ENCODE measurements around the gene TATDN2.

Gene TATDN2

GRCh38 chr3:10320320-10320677 is 72.0 kb downstream of the TATDN2 start:
- no peak for DNase-seq

GRCh38 chr3:10321630-10322351 is 73.5 kb downstream of the TATDN2 start:
- DNase-seq = no peak

GRCh38 chr3:10322352-10322710 is 74.1 kb downstream of the TATDN2 start:
- no peak for DNase-seq

GRCh38 chr3:10327592-10327991 is 79.3 kb downstream of the TATDN2 start:
- no peak for DNase-seq

GRCh38 chr3:10328460-10329071 is 80.3 kb downstream of the TATDN2 start:
- DNase-seq = no peak

- no peak for DNase-seq
Observed at GRCh38 chr3:10329495-10330015, 81.3 kb downstream of the TATDN2 start.

GRCh38 chr3:10330319-10330718 is 82.1 kb downstream of the TATDN2 start:
- DNase-seq = no peak

All from NCI-H2029 (cell line).